ENCODE results near the gene FAM240A.

The FAM240A gene

GRCh38 chr3:46664188-46664970, 52.1 kb downstream of the FAM240A start:
- no peak for DNase-seq

GRCh38 chr3:46664971-46665762, 52.8 kb downstream of the FAM240A start:
- no peak for DNase-seq

- no peak for DNase-seq
These were observed 53.6 kb downstream of the FAM240A start for GRCh38 chr3:46665763-46666452.

- no peak for DNase-seq
These were observed 54.1 kb downstream of the FAM240A start for GRCh38 chr3:46666453-46666845.

- no peak for DNase-seq
These were observed 54.8 kb downstream of the FAM240A start for GRCh38 chr3:46667061-46667621.

- DNase-seq: no peak
These were observed 55.3 kb downstream of the FAM240A start for GRCh38 chr3:46667657-46668056.

GRCh38 chr3:46668116-46668515, 55.8 kb downstream of the FAM240A start:
- no peak for DNase-seq

GRCh38 chr3:46668591-46668990, 56.3 kb downstream of the FAM240A start:
- no peak for DNase-seq

- no peak for DNase-seq
These were observed 57.1 kb downstream of the FAM240A start for GRCh38 chr3:46669191-46669999.

GRCh38 chr3:46670000-46670890, 57.9 kb downstream of the FAM240A start:
- no peak for DNase-seq

GRCh38 chr3:46670891-46671427, 58.6 kb downstream of the FAM240A start:
- DNase-seq: no peak

GRCh38 chr3:46671541-46672348, 59.4 kb downstream of the FAM240A start:
- no peak for DNase-seq

GRCh38 chr3:46672349-46672695, 60.0 kb downstream of the FAM240A start:
- no peak for DNase-seq

- peak; percentile 0 for DNase-seq
These were observed 61.1 kb downstream of the FAM240A start for GRCh38 chr3:46673151-46674030.

- no peak for DNase-seq
These were observed 61.9 kb downstream of the FAM240A start for GRCh38 chr3:46674031-46674845.

- no peak for DNase-seq
These were observed 63.1 kb downstream of the FAM240A start for GRCh38 chr3:46675426-46675825.

All from stimulated activated CD4-positive, alpha-beta T cell treated with anti-CD3 and anti-CD28 coated beads, Interleukin-4, amount 100 ng/mL, for 1 hour (primary cell).